Suprapubic skin (tissue), 4 donors: ENCODE results near the gene DNAH3. TPM values are rescaled to one million over a fixed set of nuclear protein-coding genes. Genes with fewer than 3 reads are reported as not detected.

Source experiments
- DNase-seq, 2 donors: peaks; one replicate each; pipeline ENCODE4 v3.0.0-alpha.2; 2019; ENCODE audit warnings: low spot score in 2 of 2
- H3K27ac ChIP-seq: fragments of 200-600 bp; sonication (generic); one replicate; pipeline ENCODE4 v1.5.1; 2019
- H3K27me3 ChIP-seq: fragments of 200-600 bp; sonication (generic); one replicate; pipeline ENCODE4 v1.5.1; 2019
- H3K36me3 ChIP-seq: fragments of 200-600 bp; sonication (generic); one replicate; pipeline ENCODE4 v1.5.1; 2019
- H3K4me1 ChIP-seq: fragments of 200-600 bp; sonication (generic); one replicate; pipeline ENCODE4 v1.5.1; 2019
- H3K4me3 ChIP-seq: fragments of 200-600 bp; sonication (generic); one replicate; pipeline ENCODE4 v1.5.1; 2019; ENCODE audit warnings: mild to moderate bottlenecking
- H3K9me3 ChIP-seq: fragments of 200-600 bp; sonication (generic); one replicate; pipeline ENCODE4 v1.5.1; 2019
- CTCF ChIP-seq, 2 donors: fragments of 200-600 bp in 1 of 2; fragments of 450-650 bp in 1 of 2; sonication (generic) in 1 of 2; IDR thresholded peaks; one replicate each; pipeline ENCODE4 v1.5.1; 2016 to 2019; ENCODE audit warnings: antibody characterized with exemption in 2 of 2, mild to moderate bottlenecking in 1 of 2, moderate library complexity in 1 of 2
- EP300 ChIP-seq: sonication (generic); formaldehyde crosslinking; IDR thresholded peaks from one replicate; pipeline ENCODE4 v1.6.1; 2017; ENCODE audit warnings: antibody characterized with exemption
- POLR2A ChIP-seq, 2 donors: fragments of 450-650 bp; IDR thresholded peaks; one replicate each; pipeline ENCODE4 v1.6.1; 2017; ENCODE audit warnings: antibody characterized with exemption in 2 of 2, mild to moderate bottlenecking in 2 of 2, moderate library complexity in 2 of 2
- POLR2AphosphoS5 ChIP-seq, 3 donors: sonication (generic); formaldehyde crosslinking; IDR thresholded peaks; one replicate each; pipeline ENCODE4 v1.6.1; 2017; ENCODE audit warnings: antibody characterized with exemption in 3 of 3
- WGBS: methylation state at CpG from one replicate; pipeline ENCODE4 v1.1.5; 2018; 5-methylcytosine and 5-hydroxymethylcytosine counted together
- total RNA-seq, 4 donors: library from RNA; depleted of rRNA; stranded (reverse); fragments of >200 nt; gene quantifications; one replicate each; pipeline ENCODE4 v1.1.0, GENCODE V29; 2016

The DNAH3 gene
- total RNA-seq, 4 donors from 2014 or later, result 1.0 to 4.0 (median 1.6) TPM

GRCh38 chr16:21134053-21134452 is 16.6 kb downstream of the DNAH3 start:
- TF ChIP-seq POLR2AphosphoS5 (IDR thresholded peaks at IDR 0.05) (no peak), POLR2A (IDR thresholded peaks at IDR 0.05) (no peak), CTCF (IDR thresholded peaks at IDR 0.05) (no peak), EP300 (no peak)
- Histone ChIP-seq H3K4me1 (no peaks in the 10 kb centered on the region), H3K9me3 (no peaks in the 10 kb centered on the region), H3K27me3 (peaks cover 4% of the 10 kb centered on the region), H3K27ac (no peak overlapping the region), H3K4me3 (no peak overlapping the region), H3K36me3 (no peaks in the 10 kb centered on the region)
- DNase-seq, result no peak
- WGBS, result 80% methylated on average over 8 of the region's 8 CpGs

DNA sequence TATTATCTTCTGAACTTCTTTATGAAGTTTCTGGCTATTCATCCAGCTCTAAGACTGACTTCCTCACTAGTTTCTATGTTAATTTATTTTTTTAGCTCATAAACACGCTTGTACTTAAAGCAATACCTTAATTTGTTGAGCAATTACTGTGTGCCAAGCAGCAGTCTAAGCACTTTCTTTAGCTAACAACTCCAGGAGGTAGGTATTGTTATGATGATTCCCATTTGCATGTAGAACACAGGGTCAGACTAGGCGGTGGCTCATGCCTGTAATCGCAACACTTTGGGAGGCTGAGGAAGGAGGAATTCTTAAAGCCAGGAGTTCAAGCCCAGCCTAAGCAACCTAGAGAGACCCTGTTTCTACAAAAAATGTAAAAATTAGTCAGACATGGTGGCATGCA is 19.8 kb downstream of the DNAH3 start:
- no peak overlapping the region for H3K4me3 ChIP-seq
- TF ChIP-seq POLR2AphosphoS5 (IDR thresholded peaks at IDR 0.05), result no peak
- TF ChIP-seq CTCF (IDR thresholded peaks at IDR 0.05), result no peak
- H3K4me1 ChIP-seq, result no peaks in the 10 kb centered on the region
- WGBS, result 92% methylated on average over 3 of the region's 3 CpGs
- no peak overlapping the region for H3K27ac ChIP-seq
- H3K9me3 ChIP-seq, result no peaks in the 10 kb centered on the region
- no peak for DNase-seq
- peaks cover 4% of the 10 kb centered on the region for H3K27me3 ChIP-seq
- H3K36me3 ChIP-seq, result no peaks in the 10 kb centered on the region

DNA sequence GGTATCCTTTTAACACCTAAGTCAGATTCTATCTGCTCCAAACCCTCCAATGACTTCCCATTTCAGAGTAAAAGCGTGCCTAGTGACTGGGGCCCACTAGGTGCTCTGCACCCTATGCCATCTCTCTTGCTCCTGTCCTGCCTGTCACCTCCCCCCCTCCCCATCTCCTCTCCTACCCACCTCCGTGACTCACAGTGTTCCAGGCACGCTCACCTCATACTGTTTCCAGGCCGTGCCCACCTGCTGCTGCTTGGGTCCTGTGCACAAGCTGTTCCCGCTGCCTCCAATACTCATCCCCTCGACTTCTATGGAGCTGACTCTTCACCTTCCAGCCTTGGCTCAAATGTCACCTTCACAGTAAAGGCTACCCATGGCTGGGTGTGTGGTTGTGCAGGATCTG is 21.7 kb downstream of the DNAH3 start:
- WGBS, result 95% methylated on average over 6 of the region's 6 CpGs
- no peak for TF ChIP-seq CTCF (IDR thresholded peaks at IDR 0.05)
- TF ChIP-seq EP300, result no peak
- TF ChIP-seq POLR2A (IDR thresholded peaks at IDR 0.05), result no peak
- TF ChIP-seq POLR2AphosphoS5 (IDR thresholded peaks at IDR 0.05), result no peak
- no peak for DNase-seq
- H3K9me3 ChIP-seq, result no peaks in the 10 kb centered on the region
- no peaks in the 10 kb centered on the region for H3K36me3 ChIP-seq
- H3K4me3 ChIP-seq, result no peak overlapping the region
- H3K27me3 ChIP-seq, result no peaks in the 10 kb centered on the region
- no peaks in the 10 kb centered on the region for H3K4me1 ChIP-seq
- no peak overlapping the region for H3K27ac ChIP-seq

GRCh38 chr16:21126518-21126917 is 24.1 kb downstream of the DNAH3 start:
- no peaks in the 10 kb centered on the region for H3K4me1 ChIP-seq

DNA sequence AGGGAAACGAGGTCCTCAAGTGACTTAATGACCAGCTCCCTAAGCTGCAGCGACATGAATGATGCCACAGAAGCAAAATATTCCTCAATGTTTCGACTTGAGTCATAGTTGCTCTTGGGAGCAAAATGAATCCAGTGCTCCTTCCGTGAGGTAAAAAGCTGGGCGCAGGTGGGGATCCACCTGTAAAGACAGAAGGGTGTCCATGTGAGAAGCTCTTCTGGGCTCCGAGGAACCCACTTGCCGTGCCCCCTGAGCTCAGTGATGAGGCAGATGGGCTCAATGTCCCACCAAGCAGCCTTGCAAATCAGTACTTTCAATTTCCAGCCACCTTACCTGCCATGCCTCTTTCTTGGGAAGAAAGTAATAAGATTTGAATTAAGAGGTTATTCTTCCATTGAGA is 25.5 kb downstream of the DNAH3 start:
- no peak for TF ChIP-seq EP300
- no peak for TF ChIP-seq POLR2AphosphoS5 (IDR thresholded peaks at IDR 0.05)
- no peak for TF ChIP-seq POLR2A (IDR thresholded peaks at IDR 0.05)
- TF ChIP-seq CTCF (IDR thresholded peaks at IDR 0.05), result no peak
- H3K4me3 ChIP-seq, result no peak overlapping the region
- no peak for DNase-seq
- H3K27me3 ChIP-seq, result no peaks in the 10 kb centered on the region
- no peaks in the 10 kb centered on the region for H3K9me3 ChIP-seq
- H3K27ac ChIP-seq, result no peak overlapping the region
- no peaks in the 10 kb centered on the region for H3K36me3 ChIP-seq
- WGBS, result 91% methylated on average over 7 of the region's 7 CpGs
- H3K4me1 ChIP-seq, result no peaks in the 10 kb centered on the region

More at GRCh38 chr16:21126518-21126917, 24.1 kb downstream of the DNAH3 start:
- Histone ChIP-seq H3K4me3 (no peak overlapping the region), H3K36me3 (no peaks in the 10 kb centered on the region), H3K27ac (no peak overlapping the region), H3K27me3 (no peaks in the 10 kb centered on the region), H3K9me3 (no peaks in the 10 kb centered on the region)
- no peak for DNase-seq
- no peak for TF ChIP-seq POLR2AphosphoS5 (IDR thresholded peaks at IDR 0.05)
- no peak for TF ChIP-seq CTCF (IDR thresholded peaks at IDR 0.05)
- TF ChIP-seq POLR2A (IDR thresholded peaks at IDR 0.05), result no peak
- no peak for TF ChIP-seq EP300
- WGBS, result 72% methylated on average over 7 of the region's 7 CpGs
